ENCODE results near the gene CFAP210.
"Not testable (repeated sequence)": the region's sequence is repeated elsewhere in the genome, so short reads cannot be mapped to it uniquely, and the experiment has no call there.

Gene CFAP210

DNA sequence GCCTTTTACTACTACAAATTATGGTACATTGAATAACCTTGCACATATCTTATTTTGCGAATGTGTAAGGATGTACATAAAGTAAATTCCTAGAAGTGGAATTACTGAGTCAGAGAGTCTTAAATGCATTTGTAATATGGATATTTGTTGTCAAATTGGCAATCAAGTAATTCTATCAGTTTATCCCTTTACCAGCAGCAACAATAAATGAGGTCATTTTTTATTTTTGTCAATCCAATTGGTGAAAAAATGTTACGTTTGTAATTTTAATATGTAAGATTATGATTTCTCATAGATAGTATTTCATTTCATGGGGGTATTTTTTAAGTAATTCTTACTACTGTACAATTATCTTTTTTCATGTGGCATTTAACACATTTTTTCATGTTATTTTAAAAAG is 95.2 kb downstream of the CFAP210 start:
- no peak for FAIRE-seq
- TF ChIP-seq POLR2A (IDR thresholded peaks at IDR 0.05; ENCODE audit: low read depth, low read length): no peak
- TF ChIP-seq POLR2AphosphoS5 (IDR thresholded peaks at IDR 0.05; ENCODE audit: low read depth, low read length): no peak
- TF ChIP-seq TAF1 (IDR thresholded peaks at IDR 0.05; ENCODE audit: borderline replicate concordance, low read depth, low read length): no peak

DNA sequence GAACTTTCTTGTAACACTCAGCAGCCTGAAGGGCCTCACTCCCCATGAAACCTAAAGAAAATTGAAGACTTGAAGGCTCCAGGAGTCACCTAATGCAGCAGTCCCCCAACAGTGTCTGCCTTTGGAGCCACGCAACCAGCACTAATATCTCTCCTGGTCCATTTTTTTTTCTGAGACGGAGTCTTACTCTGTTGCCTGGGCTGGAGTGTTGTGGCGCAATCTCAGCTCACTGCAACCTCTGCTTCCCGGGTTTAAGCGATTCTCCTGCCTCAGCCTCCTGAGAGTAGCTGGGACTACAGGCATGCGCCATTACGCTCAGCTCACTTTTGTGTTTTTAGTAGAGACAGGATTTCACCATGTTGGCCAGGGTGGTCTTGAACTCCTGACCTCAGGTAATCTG is 97.7 kb downstream of the CFAP210 start:
- not testable (repeated sequence) for DNase-seq (ENCODE audit: insufficient read length); FAIRE-seq

More for the DNA sequence above, 95.2 kb downstream of the CFAP210 start:
- DNase-seq (ENCODE audit: insufficient read length): no peak
